HG03432 (cell line): ENCODE data around the gene EEPD1.
A peak's percentile ranks its signal among the peaks of the same experiment; 100 is the strongest.
"Not testable (repeated sequence)": the region's sequence is repeated elsewhere in the genome, so short reads cannot be mapped to it uniquely, and the experiment has no call there.

ENCODE experiments used
- ATAC-seq: cut with Tn5 transposase; IDR thresholded peaks from one replicate; pipeline ENCODE4 v1.9.1; 2021; ENCODE audit warnings: mild to moderate bottlenecking, moderate library complexity; ENCODE audit not compliant: unreplicated experiment

Gene EEPD1

DNA sequence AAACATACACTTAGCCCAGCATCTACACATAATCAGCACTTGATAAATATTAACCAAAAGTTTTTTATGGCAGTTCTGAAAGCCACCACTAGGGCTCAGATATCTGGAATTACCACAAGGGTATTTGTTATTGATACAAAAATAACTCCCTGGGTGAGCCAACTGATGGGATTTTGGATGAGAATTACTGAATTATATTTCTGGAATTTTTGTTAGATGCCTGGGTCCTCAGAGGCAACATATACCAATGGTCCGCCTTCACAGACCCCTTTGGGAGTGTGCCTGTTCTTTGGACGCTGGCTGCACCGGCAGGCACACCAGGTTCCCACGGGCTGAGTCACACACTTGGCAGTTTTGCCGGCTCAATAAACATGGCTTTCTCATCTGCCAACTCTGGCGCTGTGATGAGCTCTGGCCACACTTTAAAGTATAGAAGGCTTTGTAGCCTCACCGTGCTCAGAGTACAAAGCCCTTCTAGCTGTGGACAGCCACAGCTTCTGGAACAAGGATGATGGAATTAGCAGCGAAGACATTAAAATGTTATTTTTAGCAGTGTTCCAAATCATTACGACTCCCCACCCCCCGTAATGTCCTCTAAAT, 24.5 kb upstream of the EEPD1 start:
- no peak for ATAC-seq

DNA sequence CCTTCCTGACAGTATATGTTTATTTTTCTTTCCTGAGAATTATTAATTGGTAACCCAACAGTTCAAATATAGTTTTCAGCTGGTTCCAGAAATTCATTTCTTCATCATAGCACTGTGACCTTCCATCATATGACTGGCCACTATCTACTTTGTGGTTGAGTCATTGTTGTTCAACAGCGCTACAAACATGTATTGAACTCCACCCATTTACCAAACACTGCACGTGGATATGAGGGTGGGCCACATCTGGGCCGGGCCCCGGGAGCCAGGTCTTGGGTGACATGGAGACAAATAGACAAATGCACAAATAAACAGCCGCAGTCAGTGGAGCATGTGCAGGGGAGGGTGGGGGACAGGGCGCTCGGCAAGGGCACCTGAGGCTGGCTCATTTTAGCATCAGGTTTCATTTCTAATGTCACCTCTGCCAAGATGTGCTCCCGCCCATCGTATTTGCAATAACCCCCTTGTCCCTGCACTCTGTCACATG, 24.0 kb upstream of the EEPD1 start:
- no peak for ATAC-seq

DNA sequence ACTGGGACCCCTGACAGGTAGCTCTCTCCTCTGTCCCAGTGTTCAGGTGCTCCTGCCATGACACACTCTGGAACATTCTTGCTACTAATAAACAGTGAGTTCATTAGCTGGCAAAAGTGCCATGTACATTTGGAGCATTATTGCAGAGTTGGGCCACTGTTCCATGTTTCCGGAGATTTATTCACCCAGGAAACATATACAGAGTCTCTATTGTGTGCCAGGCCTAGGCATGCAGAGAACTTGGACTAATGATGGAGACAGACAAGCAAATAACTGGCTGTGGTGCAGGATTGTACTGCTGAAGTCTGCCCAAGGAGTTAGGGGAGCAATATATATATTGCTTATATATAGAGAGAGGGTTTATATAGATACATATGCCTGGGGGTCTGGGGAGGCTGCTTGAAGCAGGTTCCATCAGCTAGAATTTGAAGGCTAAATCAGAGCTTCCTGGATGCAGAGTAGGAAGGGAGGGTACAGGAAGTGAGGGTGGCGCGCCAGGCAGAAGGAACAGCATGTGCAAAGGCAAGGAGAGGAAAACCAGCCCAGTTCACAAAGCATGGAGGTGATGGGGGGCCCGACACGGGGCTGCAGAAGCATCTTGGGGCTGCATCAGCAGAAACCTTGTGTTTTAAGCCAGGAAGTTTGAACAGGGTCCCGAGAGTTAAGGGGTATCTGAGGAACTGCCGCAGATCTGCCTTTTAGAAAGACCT, 22.7 kb upstream of the EEPD1 start:
- no peak for ATAC-seq

DNA sequence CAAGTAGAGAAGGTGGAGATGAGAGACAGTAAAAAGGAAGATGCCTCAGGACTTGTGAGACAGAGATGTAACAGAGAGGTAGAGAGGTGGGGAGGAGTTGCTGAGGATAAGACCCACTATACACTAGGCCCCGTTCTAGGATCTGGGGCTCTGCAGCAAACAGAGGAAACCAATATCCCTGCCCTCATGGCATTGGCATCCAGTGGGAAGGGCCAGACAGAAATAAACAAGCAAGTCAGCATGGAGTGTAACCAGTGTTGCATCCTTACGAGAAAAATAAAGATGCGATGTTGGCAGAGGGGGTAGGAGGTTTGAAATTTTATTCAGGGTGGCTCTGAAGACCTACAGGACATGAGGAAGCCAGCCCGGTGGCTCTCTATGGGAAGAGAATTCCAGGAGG, 22.0 kb upstream of the EEPD1 start:
- ATAC-seq = no peak

DNA sequence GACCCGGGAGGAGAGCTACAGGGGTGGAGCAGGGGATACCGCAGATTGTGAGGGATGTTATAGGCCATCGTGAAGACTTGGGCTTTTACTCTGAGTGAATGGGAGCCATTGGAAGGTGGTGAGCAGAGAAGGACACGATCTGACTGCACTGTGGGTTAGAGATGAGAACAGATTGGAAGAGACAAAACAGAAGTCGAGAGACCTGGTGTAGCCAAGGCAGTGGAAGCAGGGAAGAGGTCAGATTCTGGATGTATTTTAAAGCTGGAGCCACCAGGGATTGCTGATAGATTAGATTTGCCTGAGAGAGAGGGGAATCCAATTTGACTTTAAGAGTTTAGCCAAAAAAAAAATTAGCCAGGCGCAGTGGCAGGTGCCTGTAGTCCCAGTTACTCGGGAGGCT, 21.6 kb upstream of the EEPD1 start:
- no peak for ATAC-seq

DNA sequence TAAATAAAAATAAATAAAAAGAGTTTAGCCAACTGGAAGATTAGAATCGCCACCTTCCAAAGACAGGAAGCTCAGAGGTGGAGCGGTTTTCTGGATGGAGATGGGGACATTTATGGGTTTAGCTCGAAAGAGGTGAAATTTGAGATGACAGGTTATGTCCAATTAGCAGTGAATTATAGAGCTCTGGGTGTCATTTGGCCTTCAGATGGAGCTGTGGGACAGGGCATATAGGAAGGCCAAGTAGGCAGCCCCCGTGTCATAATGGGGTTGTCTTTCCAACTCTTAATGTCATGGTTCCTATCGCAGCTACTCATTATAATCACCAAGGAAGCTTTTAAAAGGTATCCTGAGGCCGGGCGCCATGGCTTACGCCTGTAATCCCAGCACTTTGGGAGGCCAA, 21.0 kb upstream of the EEPD1 start:
- ATAC-seq = no peak

DNA sequence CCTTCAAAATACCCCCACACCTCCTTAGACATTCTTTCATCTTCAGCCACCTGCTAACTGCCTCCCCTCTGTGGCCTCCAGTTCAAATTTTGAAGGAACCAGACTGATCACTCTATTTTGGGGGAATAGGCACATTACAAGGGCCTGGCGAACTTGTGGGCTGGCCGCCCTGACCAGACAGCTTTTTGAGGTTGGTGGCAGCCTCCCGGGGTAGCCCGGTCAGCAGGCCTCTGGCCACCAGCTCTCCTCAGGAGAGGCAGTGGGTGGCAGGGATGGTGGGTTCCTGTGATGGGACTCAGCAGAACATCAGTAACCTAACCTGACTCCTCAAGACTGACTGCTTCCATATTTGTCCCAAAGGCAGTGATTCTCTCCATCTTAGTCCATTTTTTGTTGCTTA, 17.4 kb upstream of the EEPD1 start:
- ATAC-seq = no peak

DNA sequence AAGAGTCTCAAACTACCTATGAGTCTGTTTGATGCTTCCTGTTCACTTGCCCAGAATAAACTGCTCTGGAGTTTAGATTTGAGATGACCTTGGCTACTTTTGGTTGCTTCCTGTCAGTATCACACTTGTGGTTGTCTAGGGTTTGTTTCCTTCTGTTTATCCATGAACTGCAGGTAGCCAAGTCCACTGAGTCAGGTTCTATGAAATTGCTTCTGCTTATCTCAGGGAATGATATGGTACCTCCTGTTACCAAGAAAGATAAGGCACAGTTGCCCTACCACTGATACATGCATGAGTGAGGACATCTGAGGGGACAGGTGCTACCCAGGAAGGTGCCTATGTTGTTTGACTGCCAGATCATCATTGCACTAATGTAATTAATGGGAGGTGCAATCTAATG, 15.8 kb upstream of the EEPD1 start:
- ATAC-seq = no peak

DNA sequence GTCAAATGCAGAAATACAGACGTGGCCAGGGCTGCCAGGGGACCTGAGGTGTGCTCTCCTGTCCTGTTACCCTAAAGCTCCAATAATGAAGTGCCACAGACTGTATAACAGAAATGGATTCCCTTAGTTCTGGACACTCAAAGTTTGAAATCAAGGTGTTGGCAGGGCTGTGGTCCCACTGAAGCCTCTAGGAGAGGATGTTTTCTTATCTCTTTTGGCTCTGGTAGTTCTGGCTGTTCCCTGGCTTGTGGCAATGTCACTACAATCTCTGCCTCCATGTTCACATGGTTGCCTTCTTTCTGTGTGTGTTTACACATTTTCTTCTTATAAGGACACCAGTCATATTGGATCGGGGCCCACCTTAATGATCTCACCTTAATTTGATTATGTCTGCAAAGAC, 15.3 kb upstream of the EEPD1 start:
- ATAC-seq = no peak

DNA sequence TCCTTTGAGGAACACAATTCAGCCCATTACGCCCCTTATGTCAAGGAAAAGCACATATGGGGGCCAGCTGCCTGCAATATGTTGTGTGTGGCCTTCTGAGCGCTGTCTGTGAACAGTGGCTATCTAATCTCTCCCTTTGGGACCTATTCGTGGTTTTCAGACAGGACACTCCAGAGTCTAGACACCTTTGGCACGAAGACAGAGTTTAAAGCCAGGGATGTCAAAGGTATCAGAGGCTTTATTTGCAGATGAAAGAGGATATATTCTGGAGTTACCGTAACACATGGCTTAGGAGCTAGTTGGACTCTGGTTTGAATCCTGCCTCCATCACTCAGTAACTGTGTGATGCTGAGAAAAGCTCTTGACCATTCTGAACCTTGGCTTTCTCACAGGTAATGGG, 14.8 kb upstream of the EEPD1 start:
- ATAC-seq = no peak

DNA sequence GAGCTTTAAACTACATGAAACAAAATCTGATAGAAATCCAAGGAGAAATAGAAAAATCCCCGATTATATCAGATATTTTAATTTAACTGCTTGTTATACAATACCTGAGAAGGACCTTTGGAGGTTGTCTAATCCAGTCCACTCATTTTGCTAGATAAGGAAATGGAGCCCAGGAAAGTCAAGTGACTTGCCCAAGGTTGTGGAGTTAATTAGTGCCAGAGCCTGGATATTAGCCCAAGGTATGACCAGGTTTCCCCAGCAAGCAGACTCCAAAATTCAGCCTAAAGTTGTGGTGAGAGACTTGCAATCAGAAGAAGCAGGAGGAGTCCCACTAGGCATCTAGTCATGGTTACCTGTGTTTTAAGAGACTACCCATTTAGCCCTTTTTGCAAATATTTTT, 11.7 kb upstream of the EEPD1 start:
- ATAC-seq = no peak

DNA sequence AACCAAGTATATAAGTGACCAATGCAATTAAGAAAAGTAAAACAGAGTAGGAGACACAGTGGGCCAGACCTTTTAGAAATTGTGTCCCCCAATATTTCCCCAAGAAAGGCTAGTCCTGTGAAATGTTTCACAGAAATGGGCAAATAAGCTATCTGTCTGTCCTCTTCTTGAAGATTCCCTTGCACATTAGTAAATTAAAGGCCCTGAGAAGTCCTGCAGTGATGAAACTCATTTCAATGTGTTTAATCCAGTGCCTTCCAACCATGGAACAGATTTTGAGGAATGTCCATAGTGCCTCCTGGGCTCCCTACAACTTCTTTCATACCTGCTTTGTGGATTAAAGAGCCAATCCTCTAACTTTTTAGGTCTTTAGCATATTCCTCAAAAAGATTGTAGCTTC, 11.2 kb upstream of the EEPD1 start:
- ATAC-seq = no peak

DNA sequence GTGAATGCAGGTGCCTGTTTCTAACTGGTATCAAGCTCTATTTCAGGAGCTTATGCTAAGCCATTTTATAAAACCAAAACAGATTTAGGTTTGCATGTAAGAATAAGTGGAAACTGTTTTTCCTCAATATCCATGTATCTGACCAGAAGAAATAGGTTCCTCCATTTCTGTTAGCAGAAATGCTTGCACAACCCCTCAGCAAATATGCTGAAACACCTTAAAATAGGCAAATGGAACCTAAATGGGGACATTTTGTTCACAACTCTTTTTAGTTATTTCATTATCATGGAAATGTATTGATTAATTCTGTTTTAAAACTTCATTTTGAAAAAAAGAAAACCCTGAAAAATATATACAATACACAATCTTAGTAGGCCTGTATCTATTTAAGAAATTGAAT, 8.9 kb upstream of the EEPD1 start:
- ATAC-seq = no peak

DNA sequence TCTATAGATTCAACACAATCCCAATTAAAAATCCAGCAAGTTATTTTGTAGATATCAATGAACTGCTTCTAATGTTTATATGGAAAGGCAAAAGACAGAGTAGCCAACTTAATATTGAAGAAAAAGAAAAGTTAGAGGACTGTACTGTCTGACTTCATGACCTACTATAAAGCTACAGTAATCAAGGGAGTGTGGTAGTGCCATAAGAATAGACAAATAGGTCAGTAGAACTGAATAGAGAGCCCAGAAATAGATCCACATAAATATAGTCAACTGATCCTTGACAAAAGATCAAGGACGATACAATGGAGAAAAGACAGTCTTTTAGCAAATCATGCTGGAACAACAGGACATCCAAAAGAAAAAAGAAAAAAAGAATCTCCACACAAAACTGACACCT, 7.4 kb upstream of the EEPD1 start:
- no peak for ATAC-seq

DNA sequence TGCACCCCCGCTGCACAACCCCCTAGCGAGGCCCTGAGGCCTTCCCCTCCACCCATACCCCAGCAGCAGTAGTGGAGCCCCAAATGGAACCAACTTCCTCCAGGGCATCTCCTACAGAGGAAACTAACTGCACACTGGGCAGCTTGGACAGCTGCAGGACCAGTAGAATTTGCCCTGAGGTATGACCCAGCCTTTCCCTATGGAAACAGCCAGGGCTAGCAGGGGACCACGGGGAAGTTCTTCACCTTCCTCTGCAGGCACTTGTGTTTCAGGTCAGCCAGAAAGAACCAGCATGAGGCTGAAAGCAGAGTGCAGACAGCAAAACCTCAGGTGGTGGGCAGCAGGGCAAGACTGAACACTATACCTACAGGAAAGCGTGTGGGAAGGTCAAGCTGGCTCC, 5.7 kb upstream of the EEPD1 start:
- ATAC-seq = no peak

DNA sequence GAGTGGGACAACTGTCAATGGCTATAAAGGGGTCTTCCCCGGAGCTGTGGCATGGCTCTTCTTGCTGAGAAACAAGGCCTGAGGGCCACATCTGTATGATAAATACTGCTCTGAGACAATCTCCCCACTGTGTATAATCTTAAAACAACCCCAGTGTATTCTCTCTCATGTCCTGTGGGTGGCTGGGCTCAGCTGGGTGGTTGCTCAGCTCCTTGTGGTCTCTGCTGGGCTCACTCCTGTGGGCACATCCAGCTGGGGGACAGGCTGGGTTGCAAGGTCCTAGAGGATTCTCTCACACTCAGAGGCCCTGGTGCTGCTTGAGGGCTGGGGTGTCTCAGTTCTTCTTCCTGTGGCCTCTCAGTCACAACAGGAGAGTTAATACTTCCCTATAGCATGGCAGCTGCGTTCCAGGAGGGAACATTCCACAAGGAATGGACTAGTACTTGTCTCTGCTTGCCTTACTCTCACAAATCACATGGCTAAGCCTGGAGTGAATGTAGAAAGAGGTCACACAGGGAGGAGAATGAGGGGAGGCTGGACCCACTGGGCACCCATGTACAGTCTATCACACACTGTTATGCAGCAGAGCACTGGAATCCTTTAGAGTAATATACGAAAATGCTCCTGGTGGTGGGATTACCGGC, 4.5 kb upstream of the EEPD1 start:
- ATAC-seq = no peak

DNA sequence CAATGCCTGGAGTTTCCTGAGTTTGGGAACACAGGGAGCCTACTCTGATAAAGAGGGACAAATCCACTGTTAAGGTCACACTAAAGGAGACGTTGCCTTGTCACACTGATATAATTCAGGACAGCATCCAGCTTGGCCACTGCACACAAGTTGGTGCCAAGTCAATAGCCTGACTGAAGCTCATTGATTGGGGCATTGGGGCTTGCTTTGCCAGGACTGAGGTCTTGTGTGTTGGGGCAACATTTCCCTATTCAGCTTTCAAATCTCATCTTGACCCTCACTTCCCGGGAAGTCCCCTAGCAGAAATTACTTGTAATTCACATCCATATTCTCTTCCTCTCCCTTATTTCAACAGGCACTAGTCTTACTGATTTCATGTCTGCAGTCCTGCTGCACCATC, 3.8 kb upstream of the EEPD1 start:
- not testable (repeated sequence) for ATAC-seq

DNA sequence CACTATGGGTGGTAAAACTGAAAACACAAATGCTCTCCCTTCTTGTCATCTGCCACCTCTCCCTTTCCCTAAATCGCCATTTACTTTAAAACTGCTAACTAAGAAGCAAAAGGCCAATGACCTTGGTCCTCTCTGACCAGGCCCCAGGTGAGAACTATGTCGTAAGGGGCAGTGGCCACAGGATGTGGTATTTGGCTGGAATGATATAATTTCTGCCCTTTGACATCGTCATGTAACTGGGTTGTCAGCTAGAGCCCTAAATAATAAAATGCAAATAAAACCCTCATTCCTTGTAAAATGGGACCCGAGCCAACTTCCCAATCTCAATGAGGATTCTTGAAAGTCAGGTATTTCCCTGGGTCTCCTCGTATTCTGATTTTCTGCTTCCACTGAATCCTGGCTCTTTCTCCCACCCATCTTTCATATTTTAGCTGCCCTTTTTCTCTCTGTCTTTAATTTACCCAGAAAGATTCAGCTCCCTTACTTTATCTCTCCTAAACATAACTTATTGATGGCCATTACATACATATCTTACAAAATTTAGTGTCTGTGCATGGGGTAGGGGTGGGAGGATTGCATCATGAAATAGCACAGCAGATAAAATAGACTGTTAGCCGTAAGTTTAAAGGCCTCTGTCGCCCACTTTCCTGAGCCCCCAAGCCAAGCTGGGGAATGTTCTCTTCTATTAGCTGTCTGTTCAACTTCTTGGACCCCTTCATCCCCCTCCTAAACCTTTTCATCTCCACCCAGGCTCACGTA, 3.2 kb upstream of the EEPD1 start:
- ATAC-seq = no peak

DNA sequence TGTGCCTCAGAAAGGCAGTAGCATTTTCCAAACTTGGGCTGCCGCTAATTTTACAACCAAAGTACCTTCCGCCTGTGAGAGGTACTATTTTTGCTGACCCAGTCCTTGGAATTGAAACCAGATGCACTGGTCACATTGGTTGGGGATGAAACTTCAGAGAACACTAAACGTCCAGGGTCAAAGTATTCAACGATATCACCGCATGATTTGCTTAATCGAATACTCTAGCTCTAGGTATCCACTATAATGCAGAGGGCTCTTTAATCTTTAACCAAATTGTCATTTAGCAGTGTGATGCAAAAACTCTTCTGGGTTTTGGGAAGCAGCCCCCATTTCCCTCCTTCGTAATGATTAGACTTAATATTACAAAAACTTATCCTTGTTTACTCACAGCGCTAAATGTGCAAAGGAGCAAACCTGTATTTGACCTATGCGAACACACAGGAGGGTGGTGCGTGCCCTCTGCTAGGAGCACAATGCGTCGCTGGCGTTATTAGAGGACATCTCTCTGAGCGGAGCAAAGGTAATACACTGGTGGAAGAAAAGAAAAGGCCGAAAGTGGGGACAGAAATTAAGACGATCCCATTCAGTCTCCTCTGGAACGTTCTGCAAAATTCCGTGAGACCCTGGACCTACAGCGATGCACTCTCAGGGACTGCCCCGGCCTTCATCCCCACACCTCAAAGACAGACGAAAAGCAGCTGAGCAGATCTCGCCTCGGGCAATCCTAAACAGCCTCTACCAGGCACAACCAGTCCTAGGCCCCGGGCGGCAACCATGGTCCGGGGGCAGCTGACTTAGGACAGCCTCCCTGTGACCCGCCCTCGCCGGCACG, 916 bp upstream of the EEPD1 start:
- ATAC-seq = no peak

DNA sequence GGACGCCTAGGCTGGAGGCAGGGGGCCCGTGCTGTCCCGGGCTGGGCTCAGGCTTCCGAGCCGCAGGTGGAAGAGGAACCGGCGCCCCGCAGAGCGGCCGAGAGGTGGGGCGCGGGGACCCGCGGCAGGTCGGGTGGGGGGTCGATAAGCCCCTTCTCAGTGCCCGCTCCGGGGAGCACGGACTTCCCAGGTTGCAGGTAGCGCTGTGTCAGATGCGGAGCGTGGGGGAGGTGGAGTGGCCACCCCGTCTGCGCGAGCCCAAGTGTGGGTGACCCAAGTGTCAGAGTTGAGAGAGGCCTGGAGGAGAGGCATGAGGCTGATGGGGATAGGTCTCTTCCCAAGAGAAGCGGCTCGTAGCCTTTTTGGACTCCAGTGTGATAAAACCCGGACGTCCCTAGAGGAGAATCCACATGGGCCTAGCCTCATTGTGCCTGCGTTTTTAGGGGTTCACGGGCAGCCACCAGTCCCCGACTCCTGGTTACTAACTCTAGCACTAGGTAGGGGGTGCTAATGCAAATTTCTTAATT, 580 bp downstream of the EEPD1 start:
- peak; percentile 13 for ATAC-seq
